Upper lobe of right lung (tissue), 1 donor: Measurements from ENCODE around the gene KRT32. TPM values are rescaled to one million over a fixed set of nuclear protein-coding genes. Genes with fewer than 3 reads are reported as not detected.

Experiments
- ATAC-seq: fragments of 200-7000 bp; cut with Tn5 transposase; one replicate; pipeline ENCODE4 v1.9.1; 2020; ENCODE audit warnings: mild to moderate bottlenecking, moderate library complexity
- DNase-seq: peaks from one replicate; pipeline ENCODE4 v3.0.0-alpha.2; 2020
- H3K27ac ChIP-seq: fragments of 200-600 bp; one replicate; pipeline ENCODE4 v1.8.0; 2022
- H3K27me3 ChIP-seq: fragments of 200-600 bp; one replicate; pipeline ENCODE4 v1.8.0; 2022; ENCODE audit warnings: mild to moderate bottlenecking
- H3K36me3 ChIP-seq: fragments of 200-600 bp; one replicate; pipeline ENCODE4 v1.8.0; 2022
- H3K4me1 ChIP-seq: fragments of 200-600 bp; one replicate; pipeline ENCODE4 v1.8.0; 2022
- H3K4me3 ChIP-seq: fragments of 200-600 bp; one replicate; pipeline ENCODE4 v1.8.0; 2022; ENCODE audit warnings: mild to moderate bottlenecking
- H3K9me3 ChIP-seq: fragments of 200-600 bp; one replicate; pipeline ENCODE4 v1.8.0; 2022
- intact Hi-C: fragments of 100-400 bp; cut with DNase I; formaldehyde crosslinking; loops from one replicate; pipeline ENCODE4 v1.11.0; 2022
- microRNA-seq: library from miRNA; unstranded; fragments of <30 nt; microRNA quantifications from one replicate; pipeline ENCODE4 v1.2.0, GENCODE V29; 2020; ENCODE audit warnings: borderline microRNAs expressed
- total RNA-seq: library from RNA; stranded (reverse); fragmentation: NEBNext Ultra II Directional; extraction: Animal tissue kit (Norgen Biotek cat#: 25700); gene quantifications from one replicate; pipeline ENCODE4 v1.2.1, GENCODE V29; 2021
- TF ChIP-seq, protein P1 (sequence below): fragments of 200-600 bp; IDR thresholded peaks from one replicate; pipeline ENCODE4 v1.8.0; 2022; ENCODE audit warnings: antibody characterized with exemption
- donor health status: DM: no; HTN: yes; CAD: no; lungs with severe emphysema.

The KRT32 gene
- total RNA-seq, 1 donor from 2014 or later = not detected

DNA sequence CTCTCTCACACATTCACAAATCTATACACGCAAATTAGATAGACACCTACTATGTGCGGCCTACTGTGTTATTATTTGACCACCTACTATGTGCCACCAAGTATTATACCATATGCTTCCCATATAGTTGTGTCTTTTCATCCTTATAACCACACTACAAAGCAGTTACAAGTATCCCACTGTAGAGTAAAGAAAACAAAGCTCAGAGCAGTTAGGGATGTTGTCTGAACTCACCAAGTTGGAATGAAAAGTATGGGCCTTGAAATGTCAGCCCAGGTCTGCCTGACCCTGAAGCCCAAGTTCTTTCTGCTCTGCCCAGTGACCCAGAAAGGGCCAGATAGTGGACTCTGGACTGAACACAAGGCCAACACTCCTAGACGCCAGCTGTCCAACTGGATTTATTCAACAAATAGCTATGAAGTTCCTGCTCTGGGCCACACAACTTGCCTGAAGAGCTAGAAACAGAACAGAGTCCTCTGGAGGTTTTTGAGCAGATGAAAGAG is 51.3 kb downstream of the KRT32 start:
- intact Hi-C loops = no loop called here
- Histone ChIP-seq H3K27ac (no peak overlapping the region), H3K27me3 (no peaks in the 10 kb centered on the region), H3K36me3 (no peaks in the 10 kb centered on the region), H3K9me3 (no peaks in the 10 kb centered on the region), H3K4me3 (no peak overlapping the region), H3K4me1 (no peaks in the 10 kb centered on the region)
- no peak for DNase-seq
- TF ChIP-seq, protein P1, sequence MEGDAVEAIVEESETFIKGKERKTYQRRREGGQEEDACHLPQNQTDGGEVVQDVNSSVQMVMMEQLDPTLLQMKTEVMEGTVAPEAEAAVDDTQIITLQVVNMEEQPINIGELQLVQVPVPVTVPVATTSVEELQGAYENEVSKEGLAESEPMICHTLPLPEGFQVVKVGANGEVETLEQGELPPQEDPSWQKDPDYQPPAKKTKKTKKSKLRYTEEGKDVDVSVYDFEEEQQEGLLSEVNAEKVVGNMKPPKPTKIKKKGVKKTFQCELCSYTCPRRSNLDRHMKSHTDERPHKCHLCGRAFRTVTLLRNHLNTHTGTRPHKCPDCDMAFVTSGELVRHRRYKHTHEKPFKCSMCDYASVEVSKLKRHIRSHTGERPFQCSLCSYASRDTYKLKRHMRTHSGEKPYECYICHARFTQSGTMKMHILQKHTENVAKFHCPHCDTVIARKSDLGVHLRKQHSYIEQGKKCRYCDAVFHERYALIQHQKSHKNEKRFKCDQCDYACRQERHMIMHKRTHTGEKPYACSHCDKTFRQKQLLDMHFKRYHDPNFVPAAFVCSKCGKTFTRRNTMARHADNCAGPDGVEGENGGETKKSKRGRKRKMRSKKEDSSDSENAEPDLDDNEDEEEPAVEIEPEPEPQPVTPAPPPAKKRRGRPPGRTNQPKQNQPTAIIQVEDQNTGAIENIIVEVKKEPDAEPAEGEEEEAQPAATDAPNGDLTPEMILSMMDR = no peak
- peak; percentile 77 for ATAC-seq

DNA sequence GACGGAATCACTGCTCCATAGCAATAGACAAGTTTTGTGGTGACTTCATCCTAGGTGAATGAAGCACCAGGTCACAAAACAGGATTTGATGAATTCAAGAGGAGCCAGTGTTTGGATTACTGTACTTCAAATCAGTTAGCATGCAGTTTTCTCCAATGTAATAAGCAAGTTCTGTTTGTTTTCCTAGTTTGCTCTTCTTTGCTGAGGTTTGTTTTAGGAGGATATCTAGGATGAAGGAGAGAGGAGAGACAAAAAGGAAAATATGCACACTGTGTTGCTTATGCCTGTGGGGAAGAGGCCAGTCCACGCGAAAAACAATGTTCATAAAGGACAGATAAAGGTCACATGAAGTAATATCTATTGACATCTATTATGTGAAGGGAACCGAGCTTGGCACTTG is 51.8 kb downstream of the KRT32 start:
- intact Hi-C loops = no loop called here
- TF ChIP-seq, protein P1 = no peak
- H3K4me1 ChIP-seq = no peaks in the 10 kb centered on the region
- no peak overlapping the region for H3K27ac ChIP-seq
- DNase-seq (no peak), ATAC-seq (no peak)
- H3K36me3 ChIP-seq = no peaks in the 10 kb centered on the region
- no peaks in the 10 kb centered on the region for H3K27me3 ChIP-seq
- H3K4me3 ChIP-seq = no peak overlapping the region
- no peaks in the 10 kb centered on the region for H3K9me3 ChIP-seq

DNA sequence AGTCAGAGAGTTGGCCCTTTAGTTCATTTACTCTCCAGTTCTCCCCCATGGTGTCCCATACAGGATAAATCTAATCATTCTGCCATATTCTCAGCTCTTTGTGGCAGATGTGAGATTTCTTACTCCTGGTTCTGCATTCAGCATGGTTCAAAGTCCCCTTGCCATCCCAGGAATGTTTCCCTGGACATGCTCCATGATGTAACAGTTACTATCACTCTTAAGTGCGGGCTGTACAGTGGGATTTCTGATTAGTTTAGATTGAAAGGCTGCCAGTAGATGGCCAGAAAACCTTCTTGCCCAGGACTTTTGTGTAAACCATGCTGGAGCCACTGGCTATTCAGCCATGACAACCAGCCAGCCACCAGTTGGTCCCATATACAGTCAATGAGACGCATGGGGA is 53.2 kb downstream of the KRT32 start:
- TF ChIP-seq, protein P1 = no peak
- Histone ChIP-seq H3K9me3 (no peaks in the 10 kb centered on the region), H3K4me1 (no peaks in the 10 kb centered on the region), H3K27ac (no peak overlapping the region), H3K36me3 (no peaks in the 10 kb centered on the region), H3K4me3 (no peak overlapping the region), H3K27me3 (no peaks in the 10 kb centered on the region)
- no peak for ATAC-seq
- no peak for DNase-seq
- intact Hi-C loops = no loop called here

DNA sequence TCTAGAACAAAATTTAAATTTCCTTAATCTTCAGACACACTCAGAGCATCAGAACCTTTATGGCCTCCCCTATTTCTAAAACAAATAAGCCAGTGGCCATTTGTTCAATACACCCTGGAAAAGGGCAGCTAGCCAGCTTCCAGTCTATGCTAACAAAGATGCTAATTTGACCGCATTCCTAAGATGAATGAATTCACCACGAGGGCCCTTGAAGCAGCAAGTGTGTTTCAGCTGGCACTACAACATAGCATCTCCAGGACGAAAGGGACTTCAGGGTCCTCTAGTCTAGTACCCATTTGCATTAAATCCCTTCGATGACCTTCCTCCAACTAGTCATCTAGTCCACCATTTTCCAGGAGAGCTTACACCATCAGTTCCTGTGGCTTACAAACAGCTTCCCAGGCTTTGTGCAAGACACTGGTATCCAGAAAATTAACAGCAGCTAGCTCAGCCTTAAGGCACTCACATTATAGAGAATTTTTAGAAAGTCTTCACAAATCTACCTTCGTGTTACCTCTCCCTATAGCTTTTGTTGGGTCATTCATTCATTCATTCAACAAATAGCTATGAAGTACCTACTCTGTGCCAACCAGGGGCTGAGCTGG is 53.7 kb downstream of the KRT32 start:
- ATAC-seq (peak; percentile 77), DNase-seq (no peak)
- TF ChIP-seq, protein P1 = no peak
- H3K4me3 ChIP-seq = no peak overlapping the region
- no peaks in the 10 kb centered on the region for H3K36me3 ChIP-seq
- H3K4me1 ChIP-seq = no peaks in the 10 kb centered on the region
- no peak overlapping the region for H3K27ac ChIP-seq
- no peaks in the 10 kb centered on the region for H3K9me3 ChIP-seq
- H3K27me3 ChIP-seq = no peaks in the 10 kb centered on the region
- intact Hi-C loops = no loop called here

DNA sequence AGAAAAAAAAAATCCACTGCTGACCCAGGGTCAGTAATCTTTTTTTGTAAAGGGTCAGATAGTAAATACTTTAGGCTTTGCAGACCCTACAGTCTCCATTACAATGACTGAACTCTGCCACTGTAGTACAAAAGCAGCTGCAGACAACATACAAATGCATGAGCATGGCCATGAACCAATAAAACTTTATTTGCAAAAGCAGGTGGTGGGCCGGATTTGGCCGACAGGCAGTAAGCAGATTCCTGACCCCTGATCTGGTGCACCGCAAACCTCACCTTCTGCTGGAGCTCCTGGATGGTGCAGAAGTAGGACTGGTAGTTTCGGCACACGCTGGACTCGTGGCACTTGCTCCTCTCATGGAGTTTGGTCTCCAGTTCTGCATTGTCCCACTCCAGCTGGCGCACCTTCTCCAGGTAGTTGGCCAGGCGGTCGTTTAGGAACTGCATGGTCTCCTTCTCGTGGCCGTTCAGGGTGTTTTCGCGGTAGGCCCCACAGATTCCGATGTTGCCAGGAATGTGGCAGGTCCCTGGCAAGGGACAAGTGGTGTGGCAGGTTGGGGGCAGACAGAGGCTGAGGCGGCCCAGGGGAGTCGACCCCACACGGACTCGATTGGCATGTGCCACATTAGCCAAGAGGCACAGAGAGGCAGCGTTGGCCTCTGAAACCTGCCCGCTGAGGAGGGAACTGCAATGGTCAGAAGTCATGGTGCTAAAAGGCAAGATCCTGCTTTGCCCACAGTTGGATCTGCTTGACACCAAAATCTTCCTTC is 55.9 kb downstream of the KRT32 start:
- Histone ChIP-seq H3K4me3 (no peak overlapping the region), H3K36me3 (no peaks in the 10 kb centered on the region), H3K27ac (no peak overlapping the region), H3K9me3 (no peaks in the 10 kb centered on the region), H3K27me3 (no peaks in the 10 kb centered on the region), H3K4me1 (no peaks in the 10 kb centered on the region)
- no peak for DNase-seq
- intact Hi-C loops = no loop called here
- ATAC-seq = no peak
- TF ChIP-seq, protein P1 = no peak

Small RNAs within 50 kb of the gene (microRNA-seq; reads per million reads assigned to microRNA genes)
- gene MIR6510 = not detected

Other genes starting within 250 kb of the KRT32 start
- gene KRTAP9-2, start 240.7 kb downstream of the KRT32 start, total RNA-seq = not detected
- gene KRTAP9-3, start 234.9 kb downstream of the KRT32 start, total RNA-seq = not detected
- gene KRTAP9-8, start 229.4 kb downstream of the KRT32 start, total RNA-seq = not detected
- gene KRTAP9-4, start 217.7 kb downstream of the KRT32 start, total RNA-seq = not detected
- gene KRTAP9-9, start 212.0 kb downstream of the KRT32 start, total RNA-seq = not detected
- gene KRTAP9-6, start 202.0 kb downstream of the KRT32 start, total RNA-seq = not detected
- not detected for gene KRTAP9-7, start 191.7 kb downstream of the KRT32 start, total RNA-seq
- not detected for gene KRTAP29-1, start 164.5 kb downstream of the KRT32 start, total RNA-seq
- gene KRTAP16-1, start 158.1 kb downstream of the KRT32 start, total RNA-seq = not detected
- not detected for gene KRTAP17-1, start 151.7 kb downstream of the KRT32 start, total RNA-seq
- gene KRT33A, start 116.6 kb downstream of the KRT32 start, total RNA-seq = not detected
- gene KRT33B, start 97.6 kb downstream of the KRT32 start, total RNA-seq = not detected
- gene KRT34, start 85.1 kb downstream of the KRT32 start, total RNA-seq = not detected
- gene KRT31, start 69.8 kb downstream of the KRT32 start, total RNA-seq = not detected
- not detected for gene KRT37, start 42.8 kb downstream of the KRT32 start, total RNA-seq
- not detected for gene KRT38, start 26.4 kb downstream of the KRT32 start, total RNA-seq
- gene KRT35, start 13.8 kb upstream of the KRT32 start, total RNA-seq = not detected
- gene KRT36, start 22.5 kb upstream of the KRT32 start, total RNA-seq = not detected
- 5.5 TPM for gene KRT13, start 38.2 kb upstream of the KRT32 start, total RNA-seq
- 24.3 TPM for gene KRT15, start 51.5 kb upstream of the KRT32 start, total RNA-seq
- 321 TPM for gene KRT19, start 60.9 kb upstream of the KRT32 start, total RNA-seq
- gene KRT9, start 104.7 kb upstream of the KRT32 start, total RNA-seq = not detected
- gene KRT14, start 119.5 kb upstream of the KRT32 start, total RNA-seq = not detected
- not detected for gene KRT16, start 145.4 kb upstream of the KRT32 start, total RNA-seq
- gene KRT17, start 157.2 kb upstream of the KRT32 start, total RNA-seq = 5.9 TPM
- 974 TPM for gene EIF1, start 221.5 kb upstream of the KRT32 start, total RNA-seq
- gene GAST, start 244.9 kb upstream of the KRT32 start, total RNA-seq = not detected